ENCODE results near the gene PRKCA.

- TF ChIP-seq POLR2AphosphoS5 (IDR thresholded peaks at IDR 0.05) (no peak), CTCF (IDR thresholded peaks at IDR 0.05) (no peak)
Observed at GRCh38 chr17:66783656-66784381, 481.4 kb downstream of the PRKCA start.

All from prostate gland (tissue), 2 donors.